ENCODE measurements around the gene SCLY. TPM values are rescaled to one million over a fixed set of nuclear protein-coding genes. Genes with fewer than 3 reads are reported as not detected.

Gene SCLY
- total RNA-seq, 4 donors from 2014 or later: 9.8 to 17.9 (median 13.9) TPM

GRCh38 chr2:238038203-238038602, 22.6 kb upstream of the SCLY start:
- peaks cover 26 to 88% (median 85%) of the 10 kb centered on the region in 4 donors for H3K36me3 ChIP-seq
- H3K27ac ChIP-seq (replicated peaks in 1 of 4): no peak overlapping the region
- no peak overlapping the region for H3K4me3 ChIP-seq
- H3K27me3 ChIP-seq: no peaks in the 10 kb centered on the region
- TF ChIP-seq POLR2A (IDR thresholded peaks at IDR 0.05; ENCODE audit: low read depth) (no peak), EP300 (IDR thresholded peaks at IDR 0.05) (no peak), POLR2AphosphoS5 (IDR thresholded peaks at IDR 0.05) (no peak), CTCF (IDR thresholded peaks at IDR 0.05) (no peak)
- H3K4me1 ChIP-seq: no peaks in the 10 kb centered on the region
- WGBS: 98% methylated on average over 4 of the region's 8 CpGs
- no peaks in the 10 kb centered on the region for H3K9me3 ChIP-seq
- no peak for DNase-seq (ENCODE audit: extremely low spot score)
- intact Hi-C loops (cut with DNase I): no loop called here

- no peaks in the 10 kb centered on the region for H3K27me3 ChIP-seq
- no peak for DNase-seq (ENCODE audit: extremely low spot score)
- intact Hi-C loops (cut with DNase I): no loop called here
- H3K4me1 ChIP-seq: no peaks in the 10 kb centered on the region
- no peak overlapping the region for H3K4me3 ChIP-seq
- whole genome bisulfite sequencing: over 99% methylated on average over 6 of the region's 6 CpGs
- no peak for TF ChIP-seq EP300 (IDR thresholded peaks at IDR 0.05)
- no peak for TF ChIP-seq POLR2AphosphoS5 (IDR thresholded peaks at IDR 0.05)
- no peak for TF ChIP-seq CTCF (IDR thresholded peaks at IDR 0.05)
- TF ChIP-seq POLR2A (IDR thresholded peaks at IDR 0.05; ENCODE audit: low read depth): no peak
- no peak overlapping the region for H3K27ac ChIP-seq (replicated peaks in 1 of 4)
- peaks cover 26 to 91% (median 85%) of the 10 kb centered on the region in 4 donors for H3K36me3 ChIP-seq
- H3K9me3 ChIP-seq: no peaks in the 10 kb centered on the region
These were observed 21.6 kb upstream of the SCLY start for GRCh38 chr2:238039151-238039550.

- H3K4me3 ChIP-seq: no peak overlapping the region
- peaks cover 26 to 91% (median 87%) of the 10 kb centered on the region in 4 donors for H3K36me3 ChIP-seq
- intact Hi-C loops (cut with DNase I): no loop called here
- no peaks in the 10 kb centered on the region for H3K4me1 ChIP-seq
- no peaks in the 10 kb centered on the region for H3K27me3 ChIP-seq
- no peaks in the 10 kb centered on the region for H3K9me3 ChIP-seq
- WGBS: 93% methylated on average over 11 of the region's 11 CpGs
- no peak overlapping the region for H3K27ac ChIP-seq (replicated peaks in 1 of 4)
- DNase-seq (ENCODE audit: extremely low spot score): no peak
- no peak for TF ChIP-seq POLR2A (IDR thresholded peaks at IDR 0.05; ENCODE audit: low read depth)
- TF ChIP-seq EP300 (IDR thresholded peaks at IDR 0.05): no peak
- TF ChIP-seq POLR2AphosphoS5 (IDR thresholded peaks at IDR 0.05): no peak
- no peak for TF ChIP-seq CTCF (IDR thresholded peaks at IDR 0.05)
These were observed 20.8 kb upstream of the SCLY start for GRCh38 chr2:238039985-238040384.

GRCh38 chr2:238040918-238041317, 19.9 kb upstream of the SCLY start:
- TF ChIP-seq EP300 (IDR thresholded peaks at IDR 0.05) (no peak), POLR2AphosphoS5 (IDR thresholded peaks at IDR 0.05) (no peak), CTCF (IDR thresholded peaks at IDR 0.05) (no peak), POLR2A (IDR thresholded peaks at IDR 0.05; ENCODE audit: low read depth) (no peak)
- H3K4me1 ChIP-seq: no peaks in the 10 kb centered on the region
- H3K27me3 ChIP-seq: no peaks in the 10 kb centered on the region
- no peak overlapping the region for H3K27ac ChIP-seq (replicated peaks in 1 of 4)
- intact Hi-C loops (cut with DNase I): no loop called here
- H3K36me3 ChIP-seq: peaks cover 26 to 91% (median 87%) of the 10 kb centered on the region in 4 donors
- DNase-seq (ENCODE audit: extremely low spot score): no peak
- no peaks in the 10 kb centered on the region for H3K9me3 ChIP-seq
- H3K4me3 ChIP-seq: no peak overlapping the region
- 86% methylated on average over 9 of the region's 9 CpGs for WGBS

- DNase-seq (ENCODE audit: extremely low spot score): no peak
These were observed 18.7 kb upstream of the SCLY start for GRCh38 chr2:238042090-238042489.

More at GRCh38 chr2:238042090-238042489, 18.7 kb upstream of the SCLY start:
- no peak overlapping the region for H3K27ac ChIP-seq (replicated peaks in 1 of 4)
- H3K4me1 ChIP-seq: no peaks in the 10 kb centered on the region
- H3K4me3 ChIP-seq: no peak overlapping the region
- TF ChIP-seq POLR2A (IDR thresholded peaks at IDR 0.05; ENCODE audit: low read depth): no peak
- no peak for TF ChIP-seq POLR2AphosphoS5 (IDR thresholded peaks at IDR 0.05)
- TF ChIP-seq EP300 (IDR thresholded peaks at IDR 0.05): no peak
- TF ChIP-seq CTCF (IDR thresholded peaks at IDR 0.05): no peak
- H3K9me3 ChIP-seq: no peaks in the 10 kb centered on the region
- 94% methylated on average over 5 of the region's 5 CpGs for WGBS
- intact Hi-C loops (cut with DNase I): no loop called here
- peaks cover 19 to 90% (median 84%) of the 10 kb centered on the region in 4 donors for H3K36me3 ChIP-seq
- H3K27me3 ChIP-seq: no peaks in the 10 kb centered on the region

Data from esophagus muscularis mucosa (tissue), 4 donors.